ENCODE measurements around the gene AMD1. TPM values are rescaled to one million over a fixed set of nuclear protein-coding genes. Genes with fewer than 3 reads are reported as not detected.

AMD1 gene
- total and polyA plus RNA-seq, 2 experiments from 2014 or later = 127 to 243 TPM

GRCh38 chr6:110884321-110884720 is 9.7 kb downstream of the AMD1 start:
- H3K36me3 ChIP-seq (ENCODE audit: insufficient read depth) = peaks cover 9% of the 10 kb centered on the region; the same call in 1 of the 2 replicates
- TF ChIP-seq ETS1 (IDR thresholded peaks at IDR 0.05) = no peak
- TF ChIP-seq CTCF (conservative IDR thresholded peaks at IDR 0.05; ENCODE audit: low read depth in 2 of 2) = no peak
- no peak for TF ChIP-seq NANOG (IDR thresholded peaks at IDR 0.05; ENCODE audit: borderline replicate concordance)
- TF ChIP-seq REST (IDR thresholded peaks at IDR 0.05; ENCODE audit: unreplicated experiment) = no peak
- TF ChIP-seq POLR2AphosphoS5 (IDR thresholded peaks at IDR 0.05; ENCODE audit: low read depth) = no peak
- no peak for TF ChIP-seq ZNF462 (CRISPR knock-in tag; IDR thresholded peaks at IDR 0.05)
- TF ChIP-seq EZH2 (IDR thresholded peaks at IDR 0.05; ENCODE audit: low read depth, unreplicated experiment) = no peak
- TF ChIP-seq JUNB (IDR thresholded peaks at IDR 0.05; ENCODE audit: unreplicated experiment) = no peak
- Mint-ChIP-seq H3K4me3 (peak overlapping the region; percentile 9; the same call in 1 of the 3 replicates), H3K36me3 (ENCODE audit: low read depth) (peaks cover 28% of the 10 kb centered on the region; the same call in 2 of the 3 replicates), H3K4me1 (peaks cover 51% of the 10 kb centered on the region), H3K9me3 (no peaks in the 10 kb centered on the region), H3K27ac (peak overlapping the region; percentile 55), H3K27me3 (ENCODE audit: insufficient read depth, low read depth, poor library complexity) (peaks cover 4% of the 10 kb centered on the region)
- H3K4me1 ChIP-seq (ENCODE audit: insufficient read depth) = peaks cover 62% of the 10 kb centered on the region
- peaks cover 93% of the 10 kb centered on the region for H4K20me1 ChIP-seq (replicated peaks; ENCODE audit: insufficient read depth)
- H3K79me2 ChIP-seq (replicated peaks; ENCODE audit: insufficient read depth) = peaks cover 100% of the 10 kb centered on the region
- DNase-seq (ENCODE audit: low spot score) = no peak
- no peaks in the 10 kb centered on the region for H3F3A ChIP-seq (replicated peaks; ENCODE audit: low read depth)
- peak overlapping the region; percentile 63 for H3K4me2 ChIP-seq
- H3K27me3 ChIP-seq (ENCODE audit: insufficient read depth) = no peaks in the 10 kb centered on the region
- peak overlapping the region; percentile 85 for H3K27ac ChIP-seq (ENCODE audit: low read depth)
- H3K9me2 ChIP-seq (ENCODE audit: insufficient read depth) = no peaks in the 10 kb centered on the region
- H3K4me3 ChIP-seq = peak overlapping the region; percentile 29; the same call in 1 of the 2 replicates
- H2AFZ ChIP-seq = no peak overlapping the region
- ATAC-seq = peak; percentile 21

Data from GM23338 (cell line).